ENCODE measurements around the gene MYLK2.

GRCh38 chr20:31848088-31848999 is 29.2 kb downstream of the MYLK2 start:
- no peak for TF ChIP-seq CTCF (conservative IDR thresholded peaks at IDR 0.05)
- TF ChIP-seq ZFX (IDR thresholded peaks at IDR 0.05): no peak
